ENCODE data around the gene MS4A18. TPM values are rescaled to one million over a fixed set of nuclear protein-coding genes. Genes with fewer than 3 reads are reported as not detected.

The MS4A18 gene
- total and polyA plus RNA-seq, 8 donors: not detected

DNA sequence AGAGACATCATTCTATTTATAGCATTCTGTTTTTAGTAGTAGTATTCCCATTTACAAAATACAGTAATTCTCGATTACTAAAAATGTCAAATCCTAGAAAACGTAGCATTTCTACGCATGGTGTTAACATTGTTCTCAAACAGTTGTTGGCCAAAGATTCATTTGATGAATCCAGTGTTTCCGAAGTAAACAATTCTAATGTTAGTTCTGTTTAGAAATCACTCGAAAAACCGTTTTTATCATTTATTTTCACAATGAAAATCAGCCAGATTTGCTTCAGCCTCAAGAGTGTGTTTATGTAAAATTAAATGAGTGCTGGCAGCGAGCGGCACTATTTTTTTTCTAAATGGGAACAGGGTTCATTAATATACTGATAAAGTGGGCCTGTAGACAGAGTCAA lies 7.1 kb downstream of the MS4A18 start:
- no peaks in the 10 kb centered on the region for H3K36me3 ChIP-seq

DNA sequence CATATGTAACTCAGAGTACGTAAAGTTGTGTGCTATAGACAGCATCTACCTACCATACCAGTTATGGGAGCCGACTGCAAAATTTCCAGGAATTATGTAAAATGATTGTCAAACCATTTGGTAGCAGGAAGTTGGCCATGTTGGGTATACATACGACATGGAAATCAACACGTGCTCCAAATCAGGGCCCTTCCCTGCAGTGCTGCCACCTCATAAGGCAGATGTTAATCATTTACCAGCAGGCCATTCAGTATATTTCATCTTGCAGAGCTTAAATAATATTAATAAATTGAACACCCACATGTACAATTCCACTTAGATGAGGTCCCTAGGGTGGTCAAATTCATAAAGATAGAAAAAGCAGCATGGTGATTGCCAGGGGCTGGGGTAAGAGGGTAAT lies 9.8 kb downstream of the MS4A18 start:
- TF ChIP-seq, protein P1, sequence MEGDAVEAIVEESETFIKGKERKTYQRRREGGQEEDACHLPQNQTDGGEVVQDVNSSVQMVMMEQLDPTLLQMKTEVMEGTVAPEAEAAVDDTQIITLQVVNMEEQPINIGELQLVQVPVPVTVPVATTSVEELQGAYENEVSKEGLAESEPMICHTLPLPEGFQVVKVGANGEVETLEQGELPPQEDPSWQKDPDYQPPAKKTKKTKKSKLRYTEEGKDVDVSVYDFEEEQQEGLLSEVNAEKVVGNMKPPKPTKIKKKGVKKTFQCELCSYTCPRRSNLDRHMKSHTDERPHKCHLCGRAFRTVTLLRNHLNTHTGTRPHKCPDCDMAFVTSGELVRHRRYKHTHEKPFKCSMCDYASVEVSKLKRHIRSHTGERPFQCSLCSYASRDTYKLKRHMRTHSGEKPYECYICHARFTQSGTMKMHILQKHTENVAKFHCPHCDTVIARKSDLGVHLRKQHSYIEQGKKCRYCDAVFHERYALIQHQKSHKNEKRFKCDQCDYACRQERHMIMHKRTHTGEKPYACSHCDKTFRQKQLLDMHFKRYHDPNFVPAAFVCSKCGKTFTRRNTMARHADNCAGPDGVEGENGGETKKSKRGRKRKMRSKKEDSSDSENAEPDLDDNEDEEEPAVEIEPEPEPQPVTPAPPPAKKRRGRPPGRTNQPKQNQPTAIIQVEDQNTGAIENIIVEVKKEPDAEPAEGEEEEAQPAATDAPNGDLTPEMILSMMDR (IDR thresholded peaks at IDR 0.05): no peak
- ATAC-seq: peak in 1 of 4 donors; percentile 52
- DNase-seq: no peak
- Histone ChIP-seq H3K4me3 (no peak overlapping the region), H3K9me3 (no peaks in the 10 kb centered on the region), H3K4me1 (peaks cover 0 to 7% (median 0%) of the 10 kb centered on the region in 3 donors), H3K36me3 (no peaks in the 10 kb centered on the region), H3K27ac (no peak overlapping the region), H3K27me3 (no peaks in the 10 kb centered on the region)
- WGBS, 2 donors: 53 to 57% methylated on average over 4 of the region's 4 CpGs
- intact Hi-C loops (cut with DNase I): no loop called here
- no peak for FAIRE-seq

More for the DNA sequence above, 7.1 kb downstream of the MS4A18 start:
- Histone ChIP-seq H3K27ac (no peak overlapping the region), H3K4me3 (no peak overlapping the region), H3K4me1 (peaks cover 0 to 7% (median 0%) of the 10 kb centered on the region in 3 donors), H3K27me3 (no peaks in the 10 kb centered on the region), H3K9me3 (no peaks in the 10 kb centered on the region)
- no peak for DNase-seq
- intact Hi-C loops (cut with DNase I): no loop called here
- WGBS, 2 donors: 61 to 70% methylated on average over 8 of the region's 8 CpGs
- no peak for ATAC-seq
- no peak for FAIRE-seq
- TF ChIP-seq, protein P1 (IDR thresholded peaks at IDR 0.05): no peak

DNA sequence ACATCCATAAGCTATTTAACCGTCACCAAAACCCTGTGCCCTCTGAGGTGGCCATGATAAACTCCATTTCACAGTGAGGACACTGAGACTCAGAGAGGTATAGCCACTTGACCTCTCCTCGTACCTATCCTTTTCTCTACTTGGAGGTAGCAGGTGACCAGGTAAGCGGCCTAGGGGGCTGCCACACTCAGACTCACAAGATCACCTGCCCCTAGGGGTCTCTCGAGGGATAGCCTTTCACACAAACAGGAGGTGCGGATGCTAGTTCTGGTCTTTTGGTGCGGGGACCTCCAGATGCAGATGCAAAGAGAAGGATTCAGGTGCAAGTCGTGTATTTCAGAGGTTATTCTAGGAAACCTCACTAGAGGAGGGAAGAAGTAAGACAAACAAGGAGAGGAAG lies 14.6 kb downstream of the MS4A18 start:
- Histone ChIP-seq H3K4me1 (no peaks in the 10 kb centered on the region), H3K27ac (no peak overlapping the region), H3K36me3 (no peaks in the 10 kb centered on the region), H3K4me3 (no peak overlapping the region), H3K9me3 (no peaks in the 10 kb centered on the region), H3K27me3 (no peaks in the 10 kb centered on the region)
- DNase-seq: no peak
- TF ChIP-seq, protein P1 (IDR thresholded peaks at IDR 0.05): no peak
- no peak for FAIRE-seq
- no peak for ATAC-seq
- 71 to 74% methylated on average over 7 of the region's 7 CpGs for WGBS, 2 donors
- intact Hi-C loops (cut with DNase I): no loop called here

DNA sequence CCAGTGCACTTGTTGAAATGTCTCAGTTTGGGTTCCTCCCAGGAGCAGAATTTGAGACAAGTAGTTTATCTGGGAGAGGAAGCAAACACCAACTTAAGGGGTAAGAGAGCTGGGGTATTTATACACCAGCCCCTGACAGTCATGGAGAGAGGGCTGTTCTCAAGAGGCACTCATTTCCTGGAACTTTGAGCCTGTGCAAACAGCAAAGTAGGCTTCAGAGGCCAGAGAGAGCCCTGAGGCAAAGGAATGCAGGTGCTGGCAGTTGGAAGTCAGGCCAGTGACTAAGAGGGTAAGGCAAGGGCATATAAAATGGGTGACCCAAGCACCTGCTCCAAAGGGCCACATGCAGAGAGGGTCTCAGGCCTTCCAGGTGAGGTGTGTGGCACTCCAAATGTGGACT lies 16.1 kb downstream of the MS4A18 start:
- Histone ChIP-seq H3K27me3 (no peaks in the 10 kb centered on the region), H3K4me1 (no peaks in the 10 kb centered on the region), H3K36me3 (no peaks in the 10 kb centered on the region), H3K9me3 (no peaks in the 10 kb centered on the region), H3K27ac (no peak overlapping the region), H3K4me3 (no peak overlapping the region)
- intact Hi-C loops (cut with DNase I): no loop called here
- no peak for DNase-seq
- TF ChIP-seq, protein P1 (IDR thresholded peaks at IDR 0.05): no peak
- ATAC-seq: no peak
- FAIRE-seq: no peak

DNA sequence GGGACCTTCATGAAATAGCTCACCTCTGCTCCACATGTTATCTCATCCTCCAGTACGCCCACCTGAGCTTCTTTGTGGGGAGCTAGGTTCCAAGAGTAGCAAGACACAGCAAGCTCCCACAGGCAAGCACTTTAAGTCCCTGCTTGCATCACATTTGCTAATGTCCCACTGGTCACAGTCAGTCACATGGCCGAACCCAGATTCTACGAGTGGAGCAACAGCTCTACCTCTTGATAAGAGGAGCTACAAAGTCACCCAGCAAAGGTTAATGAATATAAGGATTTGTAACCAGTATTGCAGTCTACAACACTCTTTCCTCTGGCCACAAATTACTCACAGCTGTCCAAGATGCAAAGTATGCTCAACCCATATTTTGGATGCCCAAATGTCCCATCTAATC lies 16.9 kb downstream of the MS4A18 start:
- H3K36me3 ChIP-seq: no peaks in the 10 kb centered on the region
- TF ChIP-seq, protein P1 (IDR thresholded peaks at IDR 0.05): no peak
- DNase-seq: no peak
- no peaks in the 10 kb centered on the region for H3K27me3 ChIP-seq
- ATAC-seq: no peak
- H3K27ac ChIP-seq: no peak overlapping the region
- H3K4me3 ChIP-seq: no peak overlapping the region
- no peak for FAIRE-seq
- no peaks in the 10 kb centered on the region for H3K9me3 ChIP-seq
- no peaks in the 10 kb centered on the region for H3K4me1 ChIP-seq
- WGBS, 2 donors: 85 to 93% methylated on average over 3 of the region's 3 CpGs
- intact Hi-C loops (cut with DNase I): no loop called here
